CD4-positive, alpha-beta T cell treated with Interferon gamma for 1 hour (primary cell): ENCODE data around the gene GPBAR1.

ENCODE experiments used
- DNase-seq: peaks from one replicate; pipeline ENCODE4 v3.0.0-alpha.2; 2020

GPBAR1 gene, protein sequence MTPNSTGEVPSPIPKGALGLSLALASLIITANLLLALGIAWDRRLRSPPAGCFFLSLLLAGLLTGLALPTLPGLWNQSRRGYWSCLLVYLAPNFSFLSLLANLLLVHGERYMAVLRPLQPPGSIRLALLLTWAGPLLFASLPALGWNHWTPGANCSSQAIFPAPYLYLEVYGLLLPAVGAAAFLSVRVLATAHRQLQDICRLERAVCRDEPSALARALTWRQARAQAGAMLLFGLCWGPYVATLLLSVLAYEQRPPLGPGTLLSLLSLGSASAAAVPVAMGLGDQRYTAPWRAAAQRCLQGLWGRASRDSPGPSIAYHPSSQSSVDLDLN

DNA sequence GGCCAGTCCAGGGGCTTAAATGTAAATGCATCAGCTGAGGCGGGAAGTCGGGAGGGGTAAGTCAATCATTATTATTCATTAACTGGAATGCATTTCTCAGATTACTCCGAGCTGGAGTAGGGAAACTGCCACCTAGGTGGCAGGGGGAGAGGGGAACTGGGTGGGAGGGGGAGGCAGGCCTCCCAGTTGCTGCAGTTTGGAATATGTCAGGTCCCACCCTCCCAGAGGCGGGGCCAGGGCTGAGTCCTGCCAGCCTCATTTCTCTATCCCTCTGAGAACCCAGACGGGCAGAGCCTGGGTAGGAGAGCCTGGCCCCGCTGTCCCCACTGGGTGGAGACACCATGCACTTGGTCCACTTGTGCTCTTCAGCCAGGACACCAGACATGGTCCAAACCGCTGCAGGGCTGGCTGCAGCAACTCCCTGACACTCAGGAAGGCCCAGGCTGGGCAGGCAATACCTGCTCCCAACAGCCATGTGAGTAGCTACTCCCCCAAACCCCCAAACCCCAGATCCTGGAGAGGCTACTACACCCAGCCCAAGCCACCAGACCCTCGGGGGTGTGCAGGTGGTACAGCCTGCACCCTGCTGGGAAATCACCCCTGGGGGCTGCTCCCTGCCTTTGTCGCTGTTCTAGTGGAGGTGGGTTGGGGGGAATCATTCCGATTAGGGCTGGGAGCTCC lies at the start of gene GPBAR1:
GPBAR1 (plus strand) TSS at position 274 of the 681 bp plus-strand sequence. CDS start 1,710 bp downstream, outside the sequence.
- DNase-seq: no peak

DNA sequence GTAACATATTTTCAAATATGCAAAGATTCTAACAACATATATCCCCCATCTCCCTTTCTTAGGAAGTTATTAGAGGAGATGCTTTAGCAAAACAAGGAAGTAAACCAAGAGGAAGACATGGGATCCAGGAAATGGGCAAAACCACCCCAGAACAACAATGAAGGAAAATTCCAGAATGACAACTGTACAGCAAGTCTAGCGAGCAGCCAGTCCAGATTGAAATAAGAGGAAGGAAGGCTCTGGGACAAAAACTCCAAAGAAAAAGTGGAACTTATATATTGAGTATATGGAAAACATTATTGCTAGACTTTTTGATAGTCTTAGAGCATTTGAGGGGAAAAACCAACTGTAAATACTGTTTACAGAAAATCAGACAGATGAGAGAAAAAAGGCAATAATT lies 46.7 kb upstream of the GPBAR1 start:
- no peak for DNase-seq

DNA sequence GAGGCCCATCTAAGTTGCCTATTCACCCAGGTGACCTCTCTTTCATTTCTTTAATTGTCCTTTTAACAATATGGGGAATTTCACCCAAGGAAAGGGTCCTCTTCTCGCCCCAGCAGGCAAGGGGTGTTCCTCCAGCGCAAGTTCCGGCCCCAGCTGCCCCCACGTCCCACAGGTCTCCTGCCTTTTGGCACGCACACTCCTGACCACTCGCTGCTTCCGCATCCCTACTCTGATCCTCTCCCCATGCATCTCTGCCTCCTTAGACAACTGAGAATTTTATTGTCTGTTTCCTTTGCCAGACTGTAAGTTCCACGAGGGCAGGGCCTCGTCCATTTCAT lies 44.5 kb upstream of the GPBAR1 start:
- no peak for DNase-seq

DNA sequence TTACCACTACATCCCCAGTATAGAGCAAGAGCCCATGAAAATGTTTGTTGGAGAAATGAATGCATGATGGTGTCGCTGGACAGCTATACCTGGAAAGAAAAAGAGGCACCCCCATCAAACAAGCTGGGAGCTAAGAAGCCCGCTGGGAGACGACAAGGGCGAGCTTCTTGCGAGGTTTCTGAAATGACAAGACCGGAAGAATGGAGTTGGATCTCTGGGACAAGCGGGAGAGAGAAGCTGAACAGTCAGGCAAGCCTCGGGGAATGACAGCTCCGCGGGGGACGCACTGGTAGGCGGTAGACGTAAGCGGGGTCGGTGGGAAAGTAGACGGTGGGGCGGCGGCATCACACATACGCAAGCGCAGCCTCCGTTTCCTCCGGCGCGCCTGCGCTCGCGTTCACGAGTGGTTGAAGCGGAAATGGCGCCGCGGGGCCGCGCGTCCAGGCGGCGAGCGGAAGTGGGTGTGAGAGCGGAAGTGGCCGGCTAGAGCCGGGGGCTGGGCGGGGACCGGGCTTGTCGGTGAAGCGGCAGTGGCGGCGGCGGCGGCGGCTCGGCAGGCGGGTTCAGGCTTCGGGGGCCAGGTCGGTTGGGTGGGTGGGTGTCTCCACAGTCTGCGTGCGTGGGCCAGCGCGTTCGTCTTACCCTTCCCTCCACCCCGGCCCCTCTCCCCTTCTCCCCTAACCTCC lies 44.0 kb upstream of the GPBAR1 start, which contains the start of gene ARPC2:
ARPC2 (plus strand) TSS at position 516 of the 686 bp plus-strand sequence. CDS start 282 bp downstream, outside the sequence.
- peak; percentile 93 for DNase-seq

DNA sequence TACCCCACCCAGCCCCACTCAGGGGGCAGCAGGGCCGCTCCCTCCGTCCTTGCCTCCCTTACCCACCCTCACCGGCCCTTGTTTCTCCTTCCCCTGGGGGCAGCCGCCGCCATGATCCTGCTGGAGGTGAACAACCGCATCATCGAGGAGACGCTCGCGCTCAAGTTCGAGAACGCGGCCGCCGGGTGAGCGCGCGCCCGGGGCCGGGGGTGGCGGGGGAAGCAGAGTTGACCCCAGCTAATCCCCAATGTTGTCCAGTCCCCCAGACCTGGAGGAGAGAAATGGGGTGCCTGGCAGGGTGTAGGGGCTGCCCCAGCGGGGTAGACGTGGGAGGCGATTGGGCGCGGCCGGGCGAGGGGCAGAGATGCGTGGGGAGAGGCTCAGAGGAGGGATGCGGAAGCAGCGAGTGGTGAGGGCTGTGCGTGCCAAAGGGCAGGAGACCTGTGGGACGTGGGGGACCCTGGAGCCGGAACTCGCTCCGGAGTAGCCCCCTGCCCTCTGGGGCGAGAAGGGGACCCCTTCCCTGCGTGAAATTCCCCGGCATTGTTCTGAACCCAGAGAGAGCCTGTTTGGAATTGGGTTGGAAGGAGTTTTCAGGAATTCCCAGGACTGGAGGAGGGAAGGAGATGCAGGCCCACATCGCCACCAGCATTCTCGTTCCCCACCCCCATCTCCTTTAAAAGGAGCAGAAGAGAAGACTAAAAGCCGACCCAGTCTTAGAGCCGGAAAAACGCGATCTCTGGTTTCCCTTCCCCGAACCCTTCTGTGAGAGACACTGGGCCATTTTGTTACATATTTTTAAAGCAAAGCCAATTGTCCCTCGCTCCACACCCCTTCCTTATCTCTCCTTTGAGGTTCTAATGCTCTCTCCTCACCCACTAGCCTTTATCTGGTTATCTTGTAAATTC lies 43.2 kb upstream of the GPBAR1 start:
- DNase-seq: peak; percentile 74

DNA sequence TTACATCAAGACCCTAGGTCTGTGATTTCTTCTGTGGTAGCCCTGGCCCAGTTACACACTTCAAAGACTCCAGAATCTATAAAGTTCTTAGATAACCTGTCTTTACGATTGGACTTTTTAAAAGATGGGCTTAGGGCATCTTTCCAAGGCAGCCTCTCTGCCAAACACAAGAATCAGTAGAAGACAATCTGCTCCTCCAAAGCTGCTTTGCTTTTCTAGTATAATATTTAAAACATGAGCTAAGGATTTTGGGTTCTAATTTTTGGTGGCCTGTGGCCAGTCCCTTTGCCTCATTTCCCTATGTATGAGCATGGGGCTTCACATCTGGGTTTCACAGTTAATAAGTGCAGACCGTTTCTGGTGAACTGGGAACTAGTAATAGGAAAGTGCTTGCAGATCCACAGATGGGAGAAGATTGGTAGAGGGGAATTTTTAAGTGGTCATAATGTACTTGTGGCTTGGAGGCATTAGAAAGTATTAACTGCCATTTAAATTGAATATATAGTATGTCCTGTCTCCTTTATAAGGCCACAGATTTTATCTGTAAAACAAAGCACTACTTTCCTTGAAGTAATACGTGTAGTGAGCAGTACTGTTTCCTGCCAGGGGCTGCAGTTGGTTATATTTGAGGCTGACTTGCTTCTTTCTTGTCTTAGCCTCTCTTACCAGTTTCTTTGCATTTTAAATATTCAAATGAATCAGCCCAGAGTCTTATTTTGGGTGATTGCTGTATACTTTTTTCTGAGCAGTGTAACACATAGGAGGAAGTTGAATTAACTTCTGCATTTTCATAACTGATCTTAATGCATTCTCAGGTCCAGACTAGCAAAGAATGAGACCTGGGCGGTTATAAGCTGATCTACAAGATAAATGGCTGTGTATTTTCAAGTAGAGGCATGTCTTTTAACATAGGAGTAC lies 42.3 kb upstream of the GPBAR1 start:
- no peak for DNase-seq

DNA sequence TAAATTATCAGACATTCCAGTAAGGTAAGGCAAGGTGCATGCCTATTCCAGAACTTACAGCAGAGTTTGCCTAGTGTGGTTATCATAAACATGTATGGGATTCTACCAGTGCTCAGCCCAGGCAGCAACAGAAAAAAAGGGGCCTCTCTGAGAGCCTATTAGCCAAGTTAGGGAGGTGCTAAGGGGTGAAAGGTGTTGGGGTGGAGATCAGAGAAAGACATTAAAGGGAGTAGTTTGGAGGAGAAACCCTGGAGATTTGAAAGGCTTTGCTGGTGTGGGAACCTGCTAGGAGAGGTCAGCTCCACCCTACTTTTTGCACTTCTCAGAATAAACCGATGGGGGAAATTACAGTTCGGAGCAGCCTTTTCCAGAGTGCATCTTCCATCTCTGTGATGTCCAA lies 40.9 kb upstream of the GPBAR1 start:
- DNase-seq: no peak

DNA sequence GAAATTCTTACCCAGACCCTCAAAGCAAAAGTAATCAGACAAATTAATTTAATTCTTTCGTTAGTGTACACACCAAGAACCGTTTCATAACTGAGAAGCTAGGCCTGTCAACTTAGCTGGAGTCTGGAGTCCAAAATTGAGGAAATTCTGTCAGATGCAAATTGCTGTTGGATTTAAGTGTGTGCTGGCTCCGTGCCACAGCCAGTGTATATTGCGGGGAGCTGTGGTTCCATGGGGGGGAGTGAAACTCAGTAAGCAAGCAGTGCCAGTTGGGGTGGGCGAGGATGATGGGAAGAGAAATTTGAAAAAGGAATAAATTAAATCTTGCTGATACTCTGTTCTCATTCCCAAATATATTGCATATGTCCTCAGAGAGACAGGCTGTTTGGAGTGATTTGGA lies 39.8 kb upstream of the GPBAR1 start:
- DNase-seq: no peak

DNA sequence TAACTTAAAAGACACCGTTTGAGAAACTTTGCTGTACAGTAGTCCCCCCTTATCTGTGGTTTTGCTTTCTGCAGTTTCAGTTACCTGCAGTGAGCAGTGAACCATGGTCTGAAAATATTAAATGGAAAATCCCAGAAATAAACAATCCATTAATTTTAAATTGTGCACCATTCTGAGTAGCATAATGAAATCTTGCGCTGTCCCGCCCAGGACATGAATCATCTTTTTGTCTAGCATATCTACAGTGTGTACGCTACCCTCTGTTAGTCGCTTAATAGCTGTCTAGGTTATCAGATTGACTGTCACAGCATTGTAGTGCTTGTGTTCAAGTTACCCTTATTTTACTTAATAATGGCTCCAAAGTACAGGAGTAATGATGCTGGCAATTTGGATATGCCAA lies 37.8 kb upstream of the GPBAR1 start:
- no peak for DNase-seq

DNA sequence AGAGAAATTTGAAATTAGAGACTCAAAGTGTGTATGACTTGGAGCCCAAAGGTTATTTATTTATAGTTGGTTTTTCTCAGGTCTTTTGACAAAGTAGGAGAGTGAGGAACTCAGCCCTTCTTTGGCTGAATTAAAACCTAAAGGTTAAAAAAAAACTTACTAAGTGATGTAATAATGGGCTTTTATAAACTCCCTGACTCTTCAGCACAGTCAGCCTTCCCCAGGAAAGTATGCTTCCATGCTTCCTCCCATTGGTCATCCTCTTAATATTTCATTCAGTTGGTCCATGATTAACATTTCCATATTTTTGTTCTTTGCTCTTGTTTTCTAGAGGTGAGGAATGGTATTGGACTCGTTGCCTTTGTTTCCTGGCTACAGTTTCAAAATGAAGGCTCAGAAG lies 36.6 kb upstream of the GPBAR1 start:
- no peak for DNase-seq

DNA sequence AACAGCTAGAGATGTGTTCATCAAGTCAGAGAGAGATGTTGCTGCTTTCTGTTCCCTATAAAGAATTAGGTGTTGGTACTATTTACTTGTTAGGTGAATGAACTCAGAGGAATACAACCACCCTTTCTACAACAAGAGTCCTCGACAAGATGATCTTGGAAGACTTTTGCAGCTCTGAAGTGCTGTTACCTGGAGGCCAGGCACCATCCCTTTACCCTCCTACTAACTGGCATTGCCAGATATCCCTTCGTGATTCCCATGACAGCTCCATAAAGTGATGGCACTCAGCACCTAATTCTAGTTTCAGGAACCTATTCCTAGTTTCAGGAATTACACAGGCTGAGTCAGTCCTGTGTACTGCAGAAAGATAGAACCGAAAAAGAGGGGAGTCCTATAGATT lies 33.9 kb upstream of the GPBAR1 start:
- no peak for DNase-seq

DNA sequence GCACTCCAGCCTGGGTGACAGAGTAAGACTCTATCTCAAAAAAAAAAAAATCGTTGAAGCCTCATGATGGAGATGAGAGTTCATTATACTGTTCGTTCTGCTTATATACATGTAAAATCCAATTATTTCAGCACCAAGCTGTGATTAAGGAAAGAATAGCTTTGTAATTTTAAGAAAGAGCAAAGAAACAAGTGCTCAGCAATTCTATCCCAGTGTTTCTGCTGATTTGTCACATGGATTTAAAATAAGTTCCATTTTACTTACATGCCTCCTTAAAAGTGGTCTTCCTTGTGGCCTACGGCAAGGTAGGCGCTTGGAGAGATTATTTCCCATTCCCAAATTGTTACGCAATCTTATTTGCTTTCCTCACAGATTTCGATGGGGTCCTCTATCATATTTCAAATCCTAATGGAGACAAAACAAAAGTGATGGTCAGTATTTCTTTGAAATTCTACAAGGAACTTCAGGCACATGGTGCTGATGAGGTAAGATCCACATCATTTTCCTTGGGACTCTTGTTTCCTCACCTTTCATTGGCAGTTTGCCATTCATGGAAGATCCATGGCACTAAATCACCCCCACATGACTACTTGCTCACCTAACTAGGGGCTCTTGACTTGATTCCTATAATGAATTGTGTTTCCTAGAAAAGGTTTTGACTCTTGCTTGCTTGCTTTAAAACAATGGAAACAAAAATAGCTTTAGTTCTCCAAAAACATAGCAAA lies 32.3 kb upstream of the GPBAR1 start:
- DNase-seq: no peak

DNA sequence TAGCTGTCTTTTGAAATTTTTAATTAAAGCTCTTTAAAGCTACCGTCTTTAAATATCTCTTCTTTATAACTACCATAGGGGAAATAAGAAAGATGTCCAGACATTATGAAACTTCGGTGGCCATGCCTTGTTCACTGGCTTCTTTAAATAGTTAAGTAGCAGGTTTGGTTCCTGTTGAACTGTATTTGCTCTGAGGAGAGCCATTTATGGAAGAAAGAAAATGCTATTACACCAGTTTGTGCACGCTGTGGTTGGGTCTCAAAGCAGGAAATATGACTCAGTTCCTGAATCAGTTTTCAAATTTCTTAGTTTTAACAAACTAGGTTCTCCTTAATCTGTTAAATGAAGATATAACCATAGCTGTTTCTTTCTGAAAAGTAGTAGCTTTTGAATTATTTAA lies 31.6 kb upstream of the GPBAR1 start:
- DNase-seq: peak; percentile 35

DNA sequence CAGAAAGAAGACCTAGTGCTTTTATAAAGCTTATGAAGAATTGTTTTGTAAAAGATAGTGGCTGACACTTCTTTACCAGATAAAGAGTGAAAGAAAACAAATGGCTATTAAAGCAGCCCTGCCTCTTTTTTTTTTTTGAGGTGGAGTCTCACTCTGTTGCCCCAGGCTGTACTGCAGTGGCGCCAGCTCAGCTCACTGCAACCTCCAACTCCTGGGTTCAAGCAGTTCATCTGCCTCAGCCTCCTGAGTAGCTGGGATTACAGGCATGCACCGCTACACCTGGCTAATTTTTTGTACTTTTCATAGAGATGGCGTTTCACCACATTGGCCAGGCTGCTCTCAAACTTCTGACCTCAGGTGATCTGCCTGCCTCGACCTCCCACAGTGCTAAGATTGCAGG lies 31.0 kb upstream of the GPBAR1 start:
- DNase-seq: no peak

DNA sequence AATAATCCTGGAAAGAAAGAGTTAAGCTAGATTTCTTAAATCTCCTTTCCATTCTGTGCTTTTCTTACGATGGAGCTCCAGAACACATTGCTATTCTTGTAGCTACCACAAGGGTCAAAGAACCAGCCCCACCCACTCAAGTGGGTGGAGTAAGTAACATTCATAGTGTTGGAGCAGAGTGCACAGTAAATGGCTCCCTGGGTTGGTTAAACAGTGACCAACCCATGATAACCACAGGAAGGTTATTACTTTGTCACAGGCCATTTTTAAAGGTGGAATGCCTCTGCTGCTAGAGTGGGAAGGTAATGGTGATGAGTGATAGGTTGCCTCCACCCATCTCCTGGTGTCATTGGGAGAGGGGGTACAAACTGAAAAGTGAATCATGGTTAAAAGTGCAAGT lies 29.9 kb upstream of the GPBAR1 start:
- peak; percentile 25 for DNase-seq

DNA sequence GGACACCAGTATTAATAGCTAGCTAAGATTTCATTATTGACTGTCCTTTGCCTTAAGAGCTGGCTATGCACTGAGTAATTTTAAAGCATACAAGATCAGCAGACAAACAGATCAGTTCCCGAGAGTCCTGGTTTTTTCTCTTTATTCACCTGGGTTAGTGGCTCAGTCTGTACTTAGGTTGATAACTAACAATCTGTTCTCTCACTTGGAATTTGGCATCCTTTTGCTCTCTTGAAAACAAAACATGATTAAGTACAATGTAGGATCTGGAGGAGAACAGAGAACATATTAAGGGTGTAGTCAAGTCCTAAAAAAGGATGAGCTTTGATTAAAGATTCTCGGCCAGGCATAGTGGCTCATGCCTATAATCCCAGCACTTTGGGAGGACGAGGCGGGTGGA lies 27.3 kb upstream of the GPBAR1 start:
- DNase-seq: no peak

DNA sequence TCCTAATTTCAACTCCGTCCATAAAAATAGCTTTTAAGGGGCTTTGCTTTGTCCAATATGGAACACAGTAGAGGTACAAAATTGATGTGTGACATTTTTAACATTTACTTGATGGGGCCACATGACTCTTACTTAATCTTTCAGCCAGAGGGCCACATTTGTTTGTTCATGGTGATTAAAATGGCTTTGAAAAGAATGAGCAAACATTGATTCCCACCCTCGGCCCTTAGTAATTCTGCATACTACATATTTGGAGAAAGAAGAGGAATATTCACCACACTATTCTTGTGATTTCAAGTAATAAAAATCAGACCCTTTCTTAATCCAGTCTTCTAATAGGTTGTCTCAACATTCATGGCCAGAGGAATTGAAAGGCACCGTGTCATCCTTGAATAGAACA lies 26.3 kb upstream of the GPBAR1 start:
- DNase-seq: no peak

DNA sequence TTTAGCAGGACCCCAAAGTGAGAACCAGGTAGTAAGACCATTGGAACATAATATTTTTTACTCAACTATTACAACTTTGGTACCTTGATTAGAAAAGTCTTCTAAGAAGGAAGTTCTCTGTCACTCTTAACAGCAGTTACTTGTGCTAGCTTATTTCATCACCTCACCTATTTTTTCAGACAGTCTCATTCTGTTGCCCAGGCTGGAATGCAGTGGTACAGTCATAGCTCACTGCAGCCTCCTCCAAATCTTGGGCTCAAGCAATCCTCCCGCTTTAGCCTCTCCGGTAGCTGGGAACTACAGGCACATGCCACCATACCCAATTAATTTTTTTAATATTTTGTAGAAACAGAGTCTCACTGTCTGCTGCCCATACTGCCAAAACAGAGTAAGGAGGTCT lies 25.8 kb upstream of the GPBAR1 start:
- DNase-seq: no peak

DNA sequence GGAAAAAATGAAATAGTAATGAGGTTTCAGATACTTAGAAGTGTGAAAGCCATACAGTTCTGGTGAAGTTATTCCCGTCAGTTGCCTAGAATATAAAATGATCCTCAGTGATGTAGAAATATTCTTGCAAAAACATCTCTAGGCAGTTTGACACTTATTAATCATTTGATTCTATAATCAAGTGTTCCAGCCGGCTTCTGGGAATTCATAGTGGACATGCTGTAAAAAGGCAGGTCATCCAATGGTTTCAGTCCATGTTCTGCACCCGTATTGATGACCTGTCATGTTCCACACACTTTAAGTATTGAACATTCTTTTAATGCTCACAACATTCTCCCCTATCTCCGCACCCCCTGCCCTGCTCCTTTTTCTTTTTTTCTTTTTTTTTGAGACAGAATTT lies 24.0 kb upstream of the GPBAR1 start:
- DNase-seq: no peak

DNA sequence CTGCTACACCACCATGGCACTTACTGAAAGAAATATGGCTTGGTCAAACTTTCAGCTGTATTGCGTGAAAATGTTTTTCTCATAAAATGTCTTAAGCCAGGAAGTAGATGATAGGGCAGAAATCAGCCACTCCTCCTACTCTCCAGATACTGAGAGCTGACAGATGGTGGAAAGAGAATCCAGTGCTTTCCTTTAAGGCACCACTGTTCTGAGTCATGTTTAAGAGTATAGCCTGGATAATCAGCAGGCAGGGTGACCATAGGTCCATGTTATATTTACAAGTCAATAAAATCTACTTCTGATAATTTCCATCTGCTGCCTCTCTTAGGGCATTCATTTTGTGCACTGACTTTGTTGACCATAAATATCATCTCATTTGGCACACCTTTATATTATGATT lies 21.9 kb upstream of the GPBAR1 start:
- DNase-seq: no peak

DNA sequence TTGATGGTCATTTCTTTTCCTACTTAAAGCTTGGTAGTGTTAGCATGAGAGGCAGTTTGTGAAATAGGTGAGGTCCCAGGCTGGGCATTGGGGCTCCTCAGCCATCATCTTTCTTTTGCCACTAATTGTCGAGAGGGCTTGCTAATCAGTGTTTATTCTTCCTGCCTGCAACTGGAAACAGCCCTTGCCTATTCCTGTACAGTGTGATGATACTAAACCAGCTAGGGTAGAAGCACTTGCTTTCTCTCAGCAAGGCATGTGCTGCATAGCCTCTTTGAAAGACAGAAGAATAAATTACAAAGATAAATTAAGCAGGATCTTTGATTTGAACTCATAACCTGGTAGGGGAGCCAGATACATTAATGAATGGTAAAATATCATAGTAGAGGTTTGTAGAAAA lies 16.6 kb upstream of the GPBAR1 start:
- no peak for DNase-seq
